ENCODE measurements around the gene EDC3. TPM values are rescaled to one million over a fixed set of nuclear protein-coding genes. Genes with fewer than 3 reads are reported as not detected.

The EDC3 gene
- total RNA-seq, 3 donors from 2014 or later, result 30.9 to 31.9 (median 31.6) TPM

- ATAC-seq (peak; percentile 22), DNase-seq (peak in 2 of 3 donors; percentile 19 to 43)
- Histone ChIP-seq H3K9me3 (no peaks in the 10 kb centered on the region), H3K4me3 (no peak overlapping the region), H3K4me1 (ENCODE audit: low read depth) (peaks cover 2% of the 10 kb centered on the region), H3K36me3 (ENCODE audit: low read depth) (peaks cover 39% of the 10 kb centered on the region)
- no peak for TF ChIP-seq CTCF (IDR thresholded peaks at IDR 0.05)
- intact Hi-C loops (cut with DNase I, micrococcal nuclease), result loop anchor here in 1 of 2 donors (10.0 kb wide), 1 partner anchor 242 kb away; no protein-coding TSS in a partner anchor
These were observed 68.8 kb downstream of the EDC3 start for GRCh38 chr15:74626752-74627692.

- Histone ChIP-seq H3K4me3 (no peak overlapping the region), H3K4me1 (ENCODE audit: low read depth) (peaks cover 2% of the 10 kb centered on the region), H3K9me3 (no peaks in the 10 kb centered on the region), H3K36me3 (ENCODE audit: low read depth) (peaks cover 39% of the 10 kb centered on the region)
- peak in 2 of 3 donors; percentile 14 to 32 for DNase-seq
- intact Hi-C loops (cut with DNase I, micrococcal nuclease), result loop anchor here in 1 of 2 donors (10.0 kb wide), 1 partner anchor 242 kb away; no protein-coding TSS in a partner anchor
- TF ChIP-seq CTCF (IDR thresholded peaks at IDR 0.05), result no peak
- ATAC-seq, result no peak
These were observed 69.5 kb downstream of the EDC3 start for GRCh38 chr15:74626336-74626735.

- peaks cover 5% of the 10 kb centered on the region for H3K4me1 ChIP-seq (ENCODE audit: low read depth)
- ATAC-seq (no peak), DNase-seq (peak in 2 of 3 donors; percentile 3 to 14)
- no peak for TF ChIP-seq CTCF (IDR thresholded peaks at IDR 0.05)
- peaks cover 39% of the 10 kb centered on the region for H3K36me3 ChIP-seq (ENCODE audit: low read depth)
- intact Hi-C loops (cut with DNase I, micrococcal nuclease), result loop anchor here in 1 of 2 donors (10.0 kb wide), 1 partner anchor 241 kb away; no protein-coding TSS in a partner anchor
- no peaks in the 10 kb centered on the region for H3K9me3 ChIP-seq
- H3K4me3 ChIP-seq, result no peak overlapping the region
These were observed 70.1 kb downstream of the EDC3 start for GRCh38 chr15:74625693-74626092.

- TF ChIP-seq CTCF (IDR thresholded peaks at IDR 0.05), result no peak
- Histone ChIP-seq H3K4me3 (no peak overlapping the region), H3K36me3 (ENCODE audit: low read depth) (peaks cover 54% of the 10 kb centered on the region), H3K9me3 (no peaks in the 10 kb centered on the region), H3K4me1 (ENCODE audit: low read depth) (peaks cover 6% of the 10 kb centered on the region)
- DNase-seq (peak in 1 of 3 donors; percentile 35), ATAC-seq (no peak)
- intact Hi-C loops (cut with DNase I, micrococcal nuclease), result loop anchor here in 1 of 2 donors (10.0 kb wide), 1 partner anchor 239 kb away; no protein-coding TSS in a partner anchor
These were observed 71.7 kb downstream of the EDC3 start for GRCh38 chr15:74624020-74624602.

- Histone ChIP-seq H3K9me3 (no peaks in the 10 kb centered on the region), H3K36me3 (ENCODE audit: low read depth) (peaks cover 44% of the 10 kb centered on the region), H3K4me3 (no peak overlapping the region), H3K4me1 (ENCODE audit: low read depth) (peaks cover 10% of the 10 kb centered on the region)
- TF ChIP-seq CTCF (IDR thresholded peaks at IDR 0.05), result no peak
- no peak for ATAC-seq
- intact Hi-C loops (cut with DNase I, micrococcal nuclease), result loop anchor here in 1 of 2 donors (10.0 kb wide), 1 partner anchor 238 kb away; no protein-coding TSS in a partner anchor
- no peak for DNase-seq
These were observed 73.1 kb downstream of the EDC3 start for GRCh38 chr15:74622758-74623157.

Data from mucosa of descending colon (tissue), 3 donors.